ENCODE data around the gene SLC31A1. TPM values are rescaled to one million over a fixed set of nuclear protein-coding genes. Genes with fewer than 3 reads are reported as not detected.

The SLC31A1 gene
- total RNA-seq, 4 donors from 2014 or later: 8.3 to 10.8 (median 8.9) TPM

DNA sequence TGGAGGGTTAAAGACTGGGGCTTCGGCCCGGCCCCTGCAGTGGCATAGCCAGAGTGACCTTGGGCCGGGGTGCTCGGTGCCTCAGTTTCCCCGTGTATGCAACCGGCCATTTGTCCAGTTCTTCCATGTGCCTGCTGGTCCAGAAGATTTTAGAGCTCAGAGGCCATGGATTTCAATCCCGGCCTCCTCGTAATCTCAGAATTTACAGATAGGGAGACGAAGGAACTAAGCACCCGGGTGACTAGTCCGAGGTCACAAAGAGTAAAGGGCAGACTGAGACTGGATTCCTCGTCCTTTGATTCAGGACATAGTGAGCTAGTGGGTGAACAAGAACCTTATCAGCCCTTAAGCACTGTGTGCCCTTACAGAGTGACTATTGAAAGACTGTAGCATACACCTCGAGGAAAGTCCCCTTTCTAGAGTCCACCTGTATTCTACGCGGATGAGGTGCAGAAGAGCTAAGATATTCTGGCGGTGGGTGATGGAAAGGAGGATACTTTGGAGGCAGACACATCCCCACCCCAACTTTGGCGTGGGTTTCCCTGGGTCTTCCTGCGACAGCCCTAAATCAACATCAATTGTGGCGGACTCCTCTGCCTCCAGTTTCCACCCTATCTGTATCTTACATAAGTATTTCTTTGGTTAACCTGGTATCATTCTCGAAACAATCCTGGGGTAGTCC, 597 bp downstream of the SLC31A1 start:
- Histone ChIP-seq H3K36me3 (no peaks in the 10 kb centered on the region), H3K9me3 (no peaks in the 10 kb centered on the region), H3K4me1 (peaks cover 29 to 55% (median 45%) of the 10 kb centered on the region in 4 donors), H3K27me3 (no peaks in the 10 kb centered on the region), H3K27ac (replicated peaks in 1 of 4) (peak overlapping the region; percentile 88 to 93 (median 91)), H3K4me3 (peak overlapping the region; percentile 65 to 89 (median 86))
- no peak for DNase-seq (ENCODE audit: extremely low spot score)
- WGBS: 15% methylated on average over 19 of the region's 20 CpGs
- TF ChIP-seq POLR2A (IDR thresholded peaks at IDR 0.05; ENCODE audit: low read depth) (no peak), EP300 (IDR thresholded peaks at IDR 0.05) (no peak)
- TF ChIP-seq, protein P1, sequence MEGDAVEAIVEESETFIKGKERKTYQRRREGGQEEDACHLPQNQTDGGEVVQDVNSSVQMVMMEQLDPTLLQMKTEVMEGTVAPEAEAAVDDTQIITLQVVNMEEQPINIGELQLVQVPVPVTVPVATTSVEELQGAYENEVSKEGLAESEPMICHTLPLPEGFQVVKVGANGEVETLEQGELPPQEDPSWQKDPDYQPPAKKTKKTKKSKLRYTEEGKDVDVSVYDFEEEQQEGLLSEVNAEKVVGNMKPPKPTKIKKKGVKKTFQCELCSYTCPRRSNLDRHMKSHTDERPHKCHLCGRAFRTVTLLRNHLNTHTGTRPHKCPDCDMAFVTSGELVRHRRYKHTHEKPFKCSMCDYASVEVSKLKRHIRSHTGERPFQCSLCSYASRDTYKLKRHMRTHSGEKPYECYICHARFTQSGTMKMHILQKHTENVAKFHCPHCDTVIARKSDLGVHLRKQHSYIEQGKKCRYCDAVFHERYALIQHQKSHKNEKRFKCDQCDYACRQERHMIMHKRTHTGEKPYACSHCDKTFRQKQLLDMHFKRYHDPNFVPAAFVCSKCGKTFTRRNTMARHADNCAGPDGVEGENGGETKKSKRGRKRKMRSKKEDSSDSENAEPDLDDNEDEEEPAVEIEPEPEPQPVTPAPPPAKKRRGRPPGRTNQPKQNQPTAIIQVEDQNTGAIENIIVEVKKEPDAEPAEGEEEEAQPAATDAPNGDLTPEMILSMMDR (IDR thresholded peaks at IDR 0.05): no peak
- intact Hi-C loops (cut with DNase I): loop anchor here (5.0 kb wide), 2 partner anchors 50 to 70 kb away; partner anchors contain the start of gene SLC31A2

DNA sequence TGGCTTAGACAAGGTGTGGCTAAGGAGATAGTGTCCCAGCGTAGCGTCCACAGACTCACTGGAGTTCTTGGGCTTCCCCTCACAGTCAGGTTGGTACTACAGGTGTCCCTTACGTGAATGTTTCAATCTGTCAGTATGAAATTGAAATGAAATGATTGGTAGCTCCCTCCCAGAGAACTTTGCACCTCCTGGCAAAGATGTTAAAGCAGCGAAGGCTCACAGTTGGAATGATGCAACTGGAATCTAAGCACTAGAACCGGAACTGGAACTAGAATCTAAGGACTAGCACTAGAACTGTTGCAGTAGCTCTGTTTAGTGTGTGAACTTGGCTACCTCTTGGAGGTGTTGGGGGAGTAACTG, 1.1 kb downstream of the SLC31A1 start:
- Histone ChIP-seq H3K36me3 (peaks cover 0 to 3% (median 0%) of the 10 kb centered on the region in 4 donors), H3K27me3 (no peaks in the 10 kb centered on the region), H3K4me1 (peaks cover 29 to 55% (median 45%) of the 10 kb centered on the region in 4 donors), H3K4me3 (peak overlapping the region; percentile 65 to 89 (median 86)), H3K27ac (replicated peaks in 1 of 4) (peak overlapping the region in 2 of 4 donors; percentile 90 to 93), H3K9me3 (no peaks in the 10 kb centered on the region)
- no peak for DNase-seq (ENCODE audit: extremely low spot score)
- 64% methylated on average over 2 of the region's 5 CpGs for WGBS
- intact Hi-C loops (cut with DNase I): loop anchor here (5.0 kb wide), 2 partner anchors 50 to 70 kb away; partner anchors contain the start of gene SLC31A2
- no peak for TF ChIP-seq EP300 (IDR thresholded peaks at IDR 0.05)
- TF ChIP-seq POLR2AphosphoS5 (IDR thresholded peaks at IDR 0.05): no peak
- TF ChIP-seq POLR2A (IDR thresholded peaks at IDR 0.05; ENCODE audit: low read depth): no peak
- TF ChIP-seq, protein P1 (IDR thresholded peaks at IDR 0.05): no peak

DNA sequence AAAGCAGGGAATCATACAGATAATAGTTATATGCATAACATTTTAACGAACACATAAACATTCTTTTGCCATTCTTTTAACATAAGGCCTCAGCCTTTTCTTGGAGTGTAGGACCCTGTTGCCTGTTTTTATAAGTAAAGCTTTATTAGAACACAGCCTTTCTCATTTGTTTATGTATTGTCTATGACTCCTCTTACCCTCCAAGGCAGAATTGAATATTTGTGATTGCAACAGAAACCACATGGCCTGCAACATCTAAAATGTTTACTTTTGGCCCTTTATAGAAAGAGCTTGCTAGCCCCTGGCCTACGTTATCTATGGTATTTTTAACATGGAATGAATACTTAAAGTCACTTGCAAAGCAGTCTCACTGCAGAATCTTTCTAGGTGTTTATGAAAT, 2.6 kb downstream of the SLC31A1 start:
- H3K4me3 ChIP-seq: no peak overlapping the region
- TF ChIP-seq EP300 (IDR thresholded peaks at IDR 0.05) (no peak), POLR2A (IDR thresholded peaks at IDR 0.05; ENCODE audit: low read depth) (no peak), POLR2AphosphoS5 (IDR thresholded peaks at IDR 0.05) (no peak)
- TF ChIP-seq, protein P1 (IDR thresholded peaks at IDR 0.05): no peak
- H3K9me3 ChIP-seq: no peaks in the 10 kb centered on the region
- peaks cover 0 to 5% (median 0%) of the 10 kb centered on the region in 4 donors for H3K36me3 ChIP-seq
- no peak overlapping the region for H3K27ac ChIP-seq (replicated peaks in 1 of 4)
- intact Hi-C loops (cut with DNase I): loop anchor here (5.0 kb wide), 2 partner anchors 48 to 72 kb away; partner anchors contain the start of gene SLC31A2
- no peak for DNase-seq (ENCODE audit: extremely low spot score)
- peaks cover 29 to 42% (median 38%) of the 10 kb centered on the region in 4 donors for H3K4me1 ChIP-seq
- WGBS: 79% methylated on average over 2 of the region's 2 CpGs
- H3K27me3 ChIP-seq: no peaks in the 10 kb centered on the region

DNA sequence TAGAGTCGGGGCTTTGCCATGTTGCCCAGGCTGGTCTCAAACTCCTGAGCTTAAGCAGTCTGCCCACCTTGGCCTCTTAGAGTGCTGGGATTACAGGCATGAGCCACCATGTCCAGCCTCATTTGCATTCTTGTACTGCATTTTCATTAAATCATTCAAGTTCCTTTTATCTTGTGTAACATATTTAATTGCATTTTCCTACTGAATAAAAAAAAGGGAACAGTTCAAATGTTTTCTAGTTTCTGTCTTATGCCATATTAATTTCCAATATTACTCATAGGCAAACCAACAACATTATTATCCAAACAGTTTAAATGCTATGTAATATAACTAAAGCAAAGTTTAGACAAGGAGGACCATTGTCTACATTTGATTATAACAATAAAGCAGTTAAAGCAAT, 6.1 kb downstream of the SLC31A1 start:
- intact Hi-C loops (cut with DNase I): no loop called here
- TF ChIP-seq EP300 (IDR thresholded peaks at IDR 0.05) (no peak), POLR2AphosphoS5 (IDR thresholded peaks at IDR 0.05) (no peak), POLR2A (IDR thresholded peaks at IDR 0.05; ENCODE audit: low read depth) (no peak)
- TF ChIP-seq, protein P1 (IDR thresholded peaks at IDR 0.05): no peak

More for the DNA sequence above, 6.1 kb downstream of the SLC31A1 start:
- no peak for DNase-seq (ENCODE audit: extremely low spot score)
- Histone ChIP-seq H3K4me1 (peaks cover 11 to 17% (median 14%) of the 10 kb centered on the region in 4 donors), H3K27me3 (no peaks in the 10 kb centered on the region), H3K9me3 (no peaks in the 10 kb centered on the region), H3K4me3 (no peak overlapping the region), H3K27ac (replicated peaks in 1 of 4) (no peak overlapping the region), H3K36me3 (peaks cover 0 to 5% (median 0%) of the 10 kb centered on the region in 4 donors)
- WGBS: 93% methylated on average over 1 of the region's 1 CpG

All from esophagus muscularis mucosa (tissue), 4 donors.